Transverse colon (tissue), 4 donors: ENCODE measurements around the gene NME4.

ENCODE experiments used
- POLR2AphosphoS5 ChIP-seq, 3 donors: sonication (generic); formaldehyde crosslinking; IDR thresholded peaks; one replicate each; pipeline ENCODE4 v1.6.1; 2016; ENCODE audit warnings: antibody characterized with exemption in 3 of 3
- TF ChIP-seq, protein P1 (sequence below), 5 experiments: fragments of 200-600 bp in 3 of 5; fragments of 450-650 bp in 2 of 5; sonication (generic) in 3 of 5; IDR thresholded peaks; 1 replicate in 2 of 5; 2 replicates in 3 of 5; pipeline ENCODE4 v1.5.1; 2016 to 2017; ENCODE audit warnings: antibody characterized with exemption in 5 of 5, inconsistent platforms in 3 of 5, mild to moderate bottlenecking in 2 of 5, moderate library complexity in 1 of 5

DNA sequence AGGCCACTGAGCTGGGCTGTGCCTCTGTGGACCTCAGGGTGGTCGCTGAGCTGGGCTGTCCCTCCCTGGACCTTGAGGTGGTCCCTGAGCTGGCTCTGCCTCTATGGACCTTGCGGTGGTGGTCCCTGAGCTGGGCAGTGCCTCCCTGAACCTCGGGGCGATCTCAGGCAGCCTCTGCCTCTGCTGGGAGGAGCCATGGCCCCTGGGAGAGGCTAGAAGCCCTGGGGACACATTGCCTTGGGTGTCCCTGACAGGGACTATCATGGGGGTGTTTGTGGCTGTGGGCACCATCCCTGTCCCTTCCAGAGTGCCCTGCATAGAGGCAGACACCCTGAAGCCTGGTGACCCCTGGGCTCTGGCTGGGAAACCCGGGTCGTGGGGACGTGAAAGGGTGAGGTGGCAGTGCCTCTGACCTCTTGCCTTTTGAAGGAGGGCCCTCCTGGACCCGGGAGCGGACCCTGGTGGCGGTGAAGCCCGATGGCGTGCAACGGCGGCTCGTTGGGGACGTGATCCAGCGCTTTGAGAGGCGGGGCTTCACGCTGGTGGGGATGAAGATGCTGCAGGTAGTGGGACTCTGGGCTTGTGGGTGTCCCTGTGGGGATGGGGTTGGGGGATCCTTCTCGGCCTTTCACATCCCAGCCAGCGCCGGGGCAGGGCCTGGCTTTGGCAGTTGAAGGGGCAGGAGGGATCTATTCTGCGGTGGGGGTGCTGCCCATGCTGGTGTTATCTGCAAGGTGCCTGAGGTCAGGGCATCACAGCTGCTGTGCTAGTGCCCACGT, 1.8 kb downstream of the NME4 start:
- TF ChIP-seq, protein P1, sequence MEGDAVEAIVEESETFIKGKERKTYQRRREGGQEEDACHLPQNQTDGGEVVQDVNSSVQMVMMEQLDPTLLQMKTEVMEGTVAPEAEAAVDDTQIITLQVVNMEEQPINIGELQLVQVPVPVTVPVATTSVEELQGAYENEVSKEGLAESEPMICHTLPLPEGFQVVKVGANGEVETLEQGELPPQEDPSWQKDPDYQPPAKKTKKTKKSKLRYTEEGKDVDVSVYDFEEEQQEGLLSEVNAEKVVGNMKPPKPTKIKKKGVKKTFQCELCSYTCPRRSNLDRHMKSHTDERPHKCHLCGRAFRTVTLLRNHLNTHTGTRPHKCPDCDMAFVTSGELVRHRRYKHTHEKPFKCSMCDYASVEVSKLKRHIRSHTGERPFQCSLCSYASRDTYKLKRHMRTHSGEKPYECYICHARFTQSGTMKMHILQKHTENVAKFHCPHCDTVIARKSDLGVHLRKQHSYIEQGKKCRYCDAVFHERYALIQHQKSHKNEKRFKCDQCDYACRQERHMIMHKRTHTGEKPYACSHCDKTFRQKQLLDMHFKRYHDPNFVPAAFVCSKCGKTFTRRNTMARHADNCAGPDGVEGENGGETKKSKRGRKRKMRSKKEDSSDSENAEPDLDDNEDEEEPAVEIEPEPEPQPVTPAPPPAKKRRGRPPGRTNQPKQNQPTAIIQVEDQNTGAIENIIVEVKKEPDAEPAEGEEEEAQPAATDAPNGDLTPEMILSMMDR (IDR thresholded peaks at IDR 0.05), result no peak
- TF ChIP-seq POLR2AphosphoS5 (IDR thresholded peaks at IDR 0.05), result no peak
